Activated T-cell treated with anti-CD3 and anti-CD28 coated beads for 1 hour (primary cell): ENCODE results near the gene TNFAIP1.
"Not testable (repeated sequence)": the region's sequence is repeated elsewhere in the genome, so short reads cannot be mapped to it uniquely, and the experiment has no call there.

Source experiments
- DNase-seq: peaks from one replicate; pipeline ENCODE4 v3.0.0-alpha.2; 2020; ENCODE audit warnings: low read depth

TNFAIP1 gene

DNA sequence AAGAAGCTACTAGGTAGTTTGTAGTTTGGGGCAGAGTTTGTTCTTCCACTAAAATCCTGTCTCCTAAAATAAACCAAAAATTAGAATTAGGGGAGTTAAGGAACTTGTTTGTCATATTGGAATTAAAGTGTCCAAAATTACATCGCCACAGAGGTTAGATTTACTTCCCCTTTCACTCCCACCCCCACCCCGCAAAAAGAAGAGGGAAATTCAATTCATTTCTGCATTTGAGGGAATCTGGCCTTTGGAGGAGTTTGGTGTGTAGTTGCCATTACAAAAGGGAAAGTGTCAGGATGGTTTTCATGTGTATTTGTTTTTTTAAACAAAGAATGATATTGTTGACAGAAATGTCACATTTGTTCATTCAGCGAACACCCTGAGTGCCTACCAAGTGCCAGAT, 10.8 kb upstream of the TNFAIP1 start:
- no peak for DNase-seq

DNA sequence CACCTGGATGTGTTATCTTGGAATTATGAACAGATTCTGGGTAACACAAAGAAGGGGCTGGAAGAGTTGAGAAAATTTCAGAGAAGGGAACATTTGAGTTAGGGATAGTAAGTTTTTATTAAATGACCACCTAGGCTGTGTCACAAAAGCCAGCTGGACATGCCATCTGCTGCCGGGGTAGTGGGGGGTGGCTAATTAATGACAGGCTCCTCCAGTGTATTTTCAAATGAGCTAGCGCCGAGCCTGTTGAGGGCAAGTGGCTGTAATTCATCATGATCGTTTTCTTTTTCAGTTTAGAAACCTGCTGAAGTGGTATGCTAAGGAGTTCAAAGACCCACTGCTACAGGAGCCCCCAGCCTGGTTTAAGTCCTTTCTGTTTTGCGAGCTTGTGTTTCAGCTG, 10.3 kb upstream of the TNFAIP1 start:
- no peak for DNase-seq

GRCh38 chr17:28326114-28326513, 9.4 kb upstream of the TNFAIP1 start:
- no peak for DNase-seq

GRCh38 chr17:28327031-28327607, 8.4 kb upstream of the TNFAIP1 start:
- DNase-seq, result no peak

DNA sequence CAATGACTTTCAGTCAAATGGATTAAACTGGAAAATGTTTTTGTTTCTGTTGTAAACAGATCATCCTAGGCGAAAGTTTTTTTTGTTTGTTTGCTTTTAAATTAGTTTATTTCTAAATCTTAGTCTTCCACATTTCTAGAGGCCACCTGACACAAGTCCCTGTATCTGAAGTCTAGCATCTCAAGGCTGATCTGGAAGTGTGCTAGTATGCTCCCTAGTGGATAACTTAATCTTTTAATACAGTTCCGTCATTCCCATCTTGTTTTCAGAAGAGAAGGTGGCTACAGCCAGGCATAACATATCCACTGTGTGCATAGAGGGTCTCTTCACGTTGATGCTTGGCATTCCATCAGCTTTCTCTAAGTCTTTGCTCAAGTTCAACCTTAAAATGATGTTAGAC, 7.9 kb upstream of the TNFAIP1 start:
- DNase-seq, result no peak

GRCh38 chr17:28328325-28328724, 7.2 kb upstream of the TNFAIP1 start:
- no peak for DNase-seq

DNA sequence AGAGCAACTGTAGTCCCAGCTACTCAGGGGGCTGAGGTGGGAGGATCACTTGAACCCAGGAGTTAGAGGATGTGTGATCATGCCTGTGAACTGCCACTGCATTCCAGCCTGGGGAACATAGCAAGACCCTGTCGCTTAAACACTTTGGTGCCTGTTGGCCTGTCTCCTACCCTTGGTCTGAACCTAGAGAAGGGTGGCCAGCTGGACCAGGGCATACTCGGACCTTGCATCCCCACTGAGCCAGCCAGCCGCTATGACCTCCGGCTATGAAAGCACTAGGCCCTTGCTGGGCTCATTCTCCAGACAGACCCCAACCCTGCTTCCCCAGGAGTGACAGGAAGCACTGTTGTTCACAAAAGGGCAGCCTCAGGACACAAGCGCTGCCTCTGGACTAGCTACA, 4.9 kb upstream of the TNFAIP1 start:
- no peak for DNase-seq

GRCh38 chr17:28331891-28332420, 3.6 kb upstream of the TNFAIP1 start:
- no peak for DNase-seq

DNA sequence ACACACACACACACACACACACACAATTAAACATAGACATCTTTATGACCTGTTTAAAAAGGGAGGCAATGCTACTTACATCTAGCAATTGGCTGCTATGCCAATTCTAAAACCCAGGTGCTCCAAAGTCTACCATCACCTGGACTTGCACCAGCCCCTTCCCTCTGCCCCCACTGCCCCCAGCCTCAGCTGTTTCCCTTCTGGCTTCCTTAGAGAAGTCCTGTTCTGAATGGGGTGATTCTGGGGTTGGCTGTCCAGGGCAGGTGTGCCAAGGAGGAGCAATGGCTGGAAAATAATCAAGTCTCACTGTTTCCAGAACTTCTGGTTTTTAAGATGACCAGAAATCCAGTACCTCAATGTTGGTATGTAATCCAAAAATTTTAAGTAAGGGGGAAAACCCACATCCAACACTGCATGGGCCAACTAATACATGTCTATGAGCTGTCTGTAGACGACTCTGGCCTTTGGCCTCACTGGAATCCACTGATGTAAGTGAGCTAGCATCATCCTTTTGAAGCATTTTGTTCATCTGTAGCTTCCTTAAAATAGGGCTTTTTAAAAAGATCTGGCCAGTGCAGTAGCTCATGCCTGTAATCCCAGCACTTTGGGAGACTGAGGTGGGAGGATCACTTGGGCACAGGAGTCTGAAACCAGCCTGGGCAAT, 2.3 kb upstream of the TNFAIP1 start:
- no peak for DNase-seq

GRCh38 chr17:28334171-28334570, 1.4 kb upstream of the TNFAIP1 start:
- no peak for DNase-seq

- no peak for DNase-seq
Measured at GRCh38 chr17:28334666-28335200, 828 bp upstream of the TNFAIP1 start.

- DNase-seq, result no peak
Measured at GRCh38 chr17:28335959-28336871, 654 bp downstream of the TNFAIP1 start.

DNA sequence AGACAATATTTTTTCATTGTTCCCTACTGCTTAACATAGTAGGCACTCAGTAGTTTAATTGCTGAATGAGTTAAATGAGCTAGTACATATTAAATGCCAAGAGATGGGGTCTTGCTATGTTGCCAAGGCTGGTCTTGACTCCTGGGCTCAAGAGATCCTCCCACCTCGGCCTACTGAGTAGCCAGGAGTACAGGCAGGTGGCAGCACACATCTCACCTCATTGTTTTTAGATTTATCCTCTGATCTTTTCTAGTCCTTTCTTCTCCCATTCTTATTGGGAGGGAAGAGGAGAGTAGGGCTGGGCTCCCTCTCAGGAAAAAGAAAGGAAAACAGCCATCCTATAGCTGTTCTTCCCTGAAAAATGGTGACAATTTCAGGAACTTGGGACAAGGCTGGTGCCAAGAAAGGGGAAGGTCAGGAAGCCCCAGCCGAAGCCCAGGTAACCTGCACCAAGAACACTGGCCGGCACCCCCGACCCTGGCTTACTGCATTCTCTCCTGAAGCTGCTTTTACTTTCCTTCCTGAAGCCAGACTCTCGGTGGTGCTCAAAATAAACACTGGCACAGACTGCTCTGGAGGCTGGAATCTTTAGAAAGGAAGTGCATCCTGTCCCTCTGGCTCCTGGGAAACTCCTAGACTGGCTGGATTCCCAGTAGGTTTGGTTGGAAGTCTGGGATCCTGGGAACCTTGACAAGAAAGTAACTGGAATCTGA, 2.7 kb downstream of the TNFAIP1 start:
- DNase-seq, result no peak

- DNase-seq, result not testable (repeated sequence)
Measured at GRCh38 chr17:28338769-28339212, 3.2 kb downstream of the TNFAIP1 start.

GRCh38 chr17:28339431-28339830, 3.9 kb downstream of the TNFAIP1 start:
- DNase-seq, result no peak

DNA sequence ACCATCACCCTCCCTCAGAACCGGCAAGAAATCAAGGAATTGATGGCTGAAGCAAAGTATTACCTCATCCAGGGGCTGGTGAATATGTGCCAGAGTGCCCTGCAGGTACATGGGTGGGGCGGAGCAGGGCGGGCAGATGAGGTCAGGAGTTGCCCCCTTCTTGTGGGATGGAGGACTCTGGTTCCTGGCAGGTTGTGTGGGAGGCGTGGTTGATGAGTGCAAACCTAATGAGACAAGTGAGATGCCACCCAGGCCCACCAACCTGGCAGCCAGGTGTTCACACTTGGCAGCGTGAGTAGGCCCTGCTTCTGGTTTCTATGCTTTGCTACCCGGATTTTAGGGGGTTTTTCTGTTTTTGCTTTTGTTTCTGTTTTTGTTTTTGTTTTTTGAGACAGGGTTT, 4.8 kb downstream of the TNFAIP1 start:
- DNase-seq, result no peak

DNA sequence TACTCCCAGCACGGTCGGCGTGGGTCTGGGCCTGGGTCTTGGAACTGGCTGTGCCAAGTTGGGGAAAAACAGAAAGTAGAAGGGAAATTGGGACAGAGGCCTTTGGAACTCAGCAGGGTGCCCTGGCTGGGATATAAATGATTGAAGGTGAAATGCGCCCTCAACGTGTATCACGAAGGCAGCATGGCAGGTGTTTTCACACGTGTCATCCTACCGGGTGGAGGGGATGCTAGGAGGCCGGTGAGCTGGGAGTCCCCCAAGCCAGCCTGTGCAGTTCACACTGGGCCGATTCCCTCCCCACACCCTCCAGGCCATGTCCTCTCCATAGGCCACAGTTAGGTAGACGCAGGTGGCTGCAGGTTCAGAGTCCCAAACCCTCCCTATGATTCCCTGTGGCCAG, 6.0 kb downstream of the TNFAIP1 start:
- no peak for DNase-seq

- DNase-seq, result no peak
Measured at GRCh38 chr17:28342313-28342712, 6.8 kb downstream of the TNFAIP1 start.

GRCh38 chr17:28343491-28343932, 8.0 kb downstream of the TNFAIP1 start:
- DNase-seq, result no peak

- DNase-seq, result no peak
Measured at GRCh38 chr17:28344011-28344410, 8.4 kb downstream of the TNFAIP1 start.

DNA sequence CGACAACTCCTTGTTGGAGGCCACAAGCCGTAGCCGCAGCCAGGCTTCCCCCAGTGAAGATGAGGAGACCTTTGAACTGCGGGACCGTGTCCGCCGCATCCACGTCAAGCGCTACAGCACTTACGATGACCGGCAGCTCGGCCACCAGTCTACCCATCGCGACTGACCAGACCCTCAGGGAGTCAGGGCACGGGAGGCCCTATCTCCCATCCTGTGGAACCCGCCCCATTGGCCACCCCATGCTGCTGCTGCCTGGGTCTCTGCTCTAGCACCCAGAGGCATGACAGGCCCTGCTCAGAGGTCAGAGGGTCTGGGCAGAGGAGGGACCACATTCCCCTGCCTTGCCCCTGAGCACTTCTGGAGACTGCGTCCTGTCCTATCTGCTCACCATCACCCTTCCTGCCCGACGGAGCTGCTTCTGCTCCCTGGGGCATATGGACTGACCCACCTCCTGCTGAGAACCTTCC, 8.9 kb downstream of the TNFAIP1 start:
- no peak for DNase-seq
